Activated naive CD4-positive, alpha-beta T cell treated with anti-CD3 and anti-CD28 coated beads, Interleukin-2, amount 50 U/mL, for 72 hours (primary cell): ENCODE measurements around the gene FAM124A. TPM values are rescaled to one million over a fixed set of nuclear protein-coding genes. Genes with fewer than 3 reads are reported as not detected.

Experiments used
- ATAC-seq, 2 donors: fragments of 150-1000 bp; cut with Tn5 transposase; 2 replicates each; pipeline ENCODE4 v1.10.0; 2021; ENCODE audit warnings: mild to moderate bottlenecking in 2 of 2, moderate library complexity in 2 of 2
- DNase-seq, 2 donors: peaks; one replicate each; pipeline ENCODE4 v3.0.0; 2021 to 2022; ENCODE audit warnings: low spot score in 2 of 2
- H3K27ac Mint-ChIP-seq, 2 donors: one replicate each; pipeline ENCODE4 v1.8.0; 2022; ENCODE audit warnings: mild to moderate bottlenecking in 2 of 2, mixed read lengths in 2 of 2
- H3K36me3 Mint-ChIP-seq, 2 donors: one replicate each; pipeline ENCODE4 v1.8.0; 2022; ENCODE audit warnings: mixed read lengths in 2 of 2
- H3K9me3 Mint-ChIP-seq, 2 donors: one replicate each; pipeline ENCODE4 v1.8.0; 2022; ENCODE audit warnings: mixed read lengths in 2 of 2
- total RNA-seq, 2 donors: library from RNA; stranded (reverse); gene quantifications; one replicate each; pipeline ENCODE4 v1.2.3, GENCODE V29; 2022

Gene FAM124A
- total RNA-seq, 2 donors from 2014 or later = 0.09 to 0.35 TPM

DNA sequence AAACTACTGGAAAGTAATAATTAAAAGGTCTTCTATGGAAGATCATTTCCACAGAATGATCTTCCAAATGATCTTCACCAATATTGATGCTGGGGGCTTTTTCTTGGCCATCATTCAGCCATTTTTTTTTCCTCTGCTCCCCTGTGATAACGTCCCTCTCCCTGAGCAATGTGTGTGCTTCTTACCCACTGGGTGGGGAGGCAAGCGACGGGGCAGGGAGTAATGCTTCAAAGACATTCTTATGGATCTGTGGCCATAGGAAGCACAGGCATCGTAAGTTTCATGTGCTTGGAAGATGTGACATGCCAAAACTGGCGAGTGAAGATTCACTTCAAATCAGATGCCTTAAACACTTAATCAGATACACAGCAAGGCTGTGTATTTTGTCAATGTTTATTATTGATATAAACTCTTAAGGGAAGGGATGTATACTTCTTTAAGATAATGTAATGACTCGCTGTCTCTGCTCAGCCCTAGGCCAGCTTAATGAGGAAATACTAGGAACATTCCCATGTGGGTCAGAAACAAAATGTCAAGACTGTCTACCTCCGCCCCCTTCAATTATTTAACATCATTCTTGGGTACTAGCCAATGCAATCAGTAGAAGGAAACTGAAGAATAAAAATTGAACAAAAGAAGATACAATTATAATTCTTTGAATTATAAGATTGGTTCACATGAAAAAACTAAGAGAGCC is 83.2 kb downstream of the FAM124A start:
- DNase-seq (no peak), ATAC-seq (no peak)
- Mint-ChIP-seq H3K27ac (no peak overlapping the region), H3K9me3 (no peaks in the 10 kb centered on the region), H3K36me3 (no peaks in the 10 kb centered on the region)

- no peaks in the 10 kb centered on the region for H3K36me3 Mint-ChIP-seq
- no peak overlapping the region for H3K27ac Mint-ChIP-seq
- H3K9me3 Mint-ChIP-seq = no peaks in the 10 kb centered on the region
- no peak for ATAC-seq
- DNase-seq = no peak
Observed at GRCh38 chr13:51308781-51309180, 86.6 kb downstream of the FAM124A start.

GRCh38 chr13:51311231-51311630 is 89.0 kb downstream of the FAM124A start:
- H3K27ac Mint-ChIP-seq = no peak overlapping the region
- DNase-seq (no peak), ATAC-seq (no peak)
- no peaks in the 10 kb centered on the region for H3K36me3 Mint-ChIP-seq
- no peaks in the 10 kb centered on the region for H3K9me3 Mint-ChIP-seq

DNA sequence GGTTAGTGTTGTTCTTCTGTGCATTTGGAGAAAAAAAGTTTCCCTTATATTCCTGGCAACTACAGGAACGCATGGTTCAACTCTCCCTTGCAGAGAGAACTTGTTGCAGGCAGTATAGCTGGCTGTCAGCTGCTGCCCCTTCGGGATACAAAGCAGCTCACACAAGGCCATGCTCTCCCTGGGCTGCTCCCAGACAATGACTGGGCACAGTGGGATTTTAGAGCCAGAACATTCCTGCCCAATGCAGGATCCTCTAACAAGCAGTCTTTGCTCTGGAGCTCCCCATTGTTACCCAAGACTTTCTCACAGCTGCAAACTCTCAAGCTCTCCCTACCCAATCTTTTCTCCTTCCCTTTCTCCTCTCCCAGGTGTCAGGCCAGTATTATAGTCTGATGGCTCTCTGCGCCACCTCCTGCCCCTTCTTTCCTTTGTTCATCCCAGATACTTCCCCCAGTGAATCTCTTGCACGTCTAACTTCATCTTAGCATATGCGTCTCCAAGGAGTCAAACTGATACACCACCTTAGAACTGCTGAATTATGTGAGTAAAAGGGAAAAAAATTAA is 89.8 kb downstream of the FAM124A start:
- no peak overlapping the region for H3K27ac Mint-ChIP-seq
- no peaks in the 10 kb centered on the region for H3K36me3 Mint-ChIP-seq
- ATAC-seq (no peak), DNase-seq (no peak)
- H3K9me3 Mint-ChIP-seq = no peaks in the 10 kb centered on the region

- no peak overlapping the region for H3K27ac Mint-ChIP-seq
- DNase-seq (no peak), ATAC-seq (no peak)
- no peaks in the 10 kb centered on the region for H3K36me3 Mint-ChIP-seq
- no peaks in the 10 kb centered on the region for H3K9me3 Mint-ChIP-seq
Observed at GRCh38 chr13:51313619-51314018, 91.4 kb downstream of the FAM124A start.

DNA sequence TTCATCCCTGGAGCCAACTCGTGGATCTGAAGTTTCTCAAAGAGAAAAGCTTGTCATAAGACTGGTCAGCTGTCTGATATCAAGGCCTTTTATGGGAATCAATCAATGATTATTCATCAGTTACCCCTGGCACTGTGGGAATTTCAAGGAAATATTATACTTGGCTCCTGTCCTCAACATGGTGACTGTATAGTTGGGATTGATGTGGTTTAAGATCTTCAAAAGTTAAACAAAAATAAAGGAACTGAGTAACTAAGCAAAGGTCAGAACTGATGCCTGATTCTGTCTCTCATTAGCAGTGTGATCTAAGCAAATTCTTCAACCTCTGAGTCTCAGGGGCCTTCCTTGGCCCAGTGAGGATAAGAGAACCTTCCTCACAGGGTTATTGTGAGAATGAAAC is 95.1 kb downstream of the FAM124A start:
- ATAC-seq = no peak
- no peak for DNase-seq
- Mint-ChIP-seq H3K36me3 (no peaks in the 10 kb centered on the region), H3K9me3 (no peaks in the 10 kb centered on the region), H3K27ac (no peak overlapping the region)

- DNase-seq (no peak), ATAC-seq (no peak)
- H3K9me3 Mint-ChIP-seq = no peaks in the 10 kb centered on the region
- no peak overlapping the region for H3K27ac Mint-ChIP-seq
- H3K36me3 Mint-ChIP-seq = no peaks in the 10 kb centered on the region
Observed at GRCh38 chr13:51318015-51318414, 95.8 kb downstream of the FAM124A start.

GRCh38 chr13:51318876-51319275 is 96.7 kb downstream of the FAM124A start:
- H3K9me3 Mint-ChIP-seq = no peaks in the 10 kb centered on the region
- ATAC-seq (no peak), DNase-seq (no peak)
- H3K27ac Mint-ChIP-seq = no peak overlapping the region
- no peaks in the 10 kb centered on the region for H3K36me3 Mint-ChIP-seq

- H3K9me3 Mint-ChIP-seq = no peaks in the 10 kb centered on the region
- H3K27ac Mint-ChIP-seq = no peak overlapping the region
- no peaks in the 10 kb centered on the region for H3K36me3 Mint-ChIP-seq
- ATAC-seq = no peak
- DNase-seq = no peak
Observed at GRCh38 chr13:51321836-51322235, 99.6 kb downstream of the FAM124A start.

DNA sequence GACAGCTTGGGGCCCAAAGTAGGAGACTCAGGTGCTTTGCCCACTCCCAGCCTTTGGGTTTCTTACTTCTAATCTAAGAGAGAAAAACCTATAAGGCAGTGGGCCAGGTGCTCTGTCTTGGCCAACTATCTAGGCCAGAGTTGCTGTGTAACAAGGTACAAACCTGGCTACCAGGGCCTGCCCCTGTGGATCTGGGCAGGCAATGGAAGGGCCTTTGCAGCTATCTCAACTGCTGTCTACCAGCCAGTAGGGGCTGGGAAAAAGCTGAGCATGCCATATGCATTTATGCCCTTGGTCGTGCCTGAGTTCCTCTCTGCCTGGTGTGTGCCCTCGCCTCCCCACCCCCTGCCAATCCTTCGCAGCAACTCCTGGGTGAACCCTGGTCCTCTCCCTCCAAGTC is 100.6 kb downstream of the FAM124A start:
- Mint-ChIP-seq H3K27ac (no peak overlapping the region), H3K9me3 (no peaks in the 10 kb centered on the region), H3K36me3 (no peaks in the 10 kb centered on the region)
- ATAC-seq = no peak
- no peak for DNase-seq

GRCh38 chr13:51323824-51324511 is 101.8 kb downstream of the FAM124A start:
- Mint-ChIP-seq H3K27ac (peak overlapping the region in 1 of 2 donors; percentile 18), H3K9me3 (no peaks in the 10 kb centered on the region), H3K36me3 (no peaks in the 10 kb centered on the region)
- no peak for ATAC-seq
- no peak for DNase-seq

DNA sequence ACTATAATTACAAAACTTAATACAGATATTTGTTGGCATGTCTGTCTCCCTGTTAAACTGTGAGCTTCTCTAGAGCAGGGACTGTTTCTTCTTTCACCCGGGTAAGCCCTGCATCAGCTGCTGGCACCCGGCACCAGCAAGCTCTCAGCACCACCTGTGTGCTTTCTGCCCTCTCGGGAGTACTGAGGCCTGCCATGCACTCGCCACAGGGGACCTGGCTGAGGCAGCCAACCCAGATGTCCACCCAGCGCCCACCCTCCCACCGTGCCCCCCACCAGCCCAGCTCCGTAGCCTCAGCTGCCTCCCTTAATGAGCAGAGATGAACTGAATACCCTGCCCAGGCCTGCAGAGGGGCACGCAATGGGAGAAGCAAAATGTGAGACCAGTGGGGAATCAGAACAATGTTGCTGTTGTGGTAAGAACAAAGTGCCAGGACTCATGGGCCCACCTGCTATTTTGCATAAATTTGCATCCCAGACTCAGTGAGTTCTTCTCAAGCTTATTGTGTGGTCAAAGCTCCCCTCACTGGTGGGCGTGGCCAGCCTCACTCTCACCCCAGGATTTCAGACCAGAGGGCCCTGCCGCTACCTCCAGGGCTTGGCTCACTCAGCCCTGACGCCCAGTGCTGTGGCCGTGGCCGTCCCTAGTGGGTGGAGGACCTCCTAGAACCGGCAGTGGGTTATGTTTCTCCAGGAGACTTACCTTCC is 102.7 kb downstream of the FAM124A start:
- Mint-ChIP-seq H3K36me3 (no peaks in the 10 kb centered on the region), H3K27ac (no peak overlapping the region), H3K9me3 (no peaks in the 10 kb centered on the region)
- no peak for ATAC-seq
- no peak for DNase-seq

GRCh38 chr13:51325837-51326236 is 103.6 kb downstream of the FAM124A start:
- DNase-seq = no peak
- H3K36me3 Mint-ChIP-seq = no peaks in the 10 kb centered on the region
- ATAC-seq = no peak
- no peaks in the 10 kb centered on the region for H3K9me3 Mint-ChIP-seq
- peak overlapping the region in 1 of 2 donors; percentile 31 for H3K27ac Mint-ChIP-seq

DNA sequence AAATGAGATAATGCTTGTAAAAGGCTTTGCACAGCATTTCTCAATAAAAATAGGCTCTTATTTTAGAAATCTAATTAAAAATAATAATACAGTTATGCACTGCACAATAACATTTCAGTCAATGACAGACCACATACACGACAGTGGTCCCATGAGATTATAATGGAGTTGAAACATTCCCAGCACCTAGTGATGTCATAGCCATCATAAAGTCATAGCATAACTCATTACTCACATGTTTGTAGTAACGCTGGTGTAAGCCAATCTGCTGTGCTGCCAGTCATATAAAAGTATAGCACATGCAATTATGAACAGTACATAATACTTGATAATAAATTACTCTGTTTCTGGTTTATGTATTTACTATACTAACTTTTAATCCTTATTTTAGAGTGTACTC is 104.6 kb downstream of the FAM124A start:
- H3K27ac Mint-ChIP-seq = no peak overlapping the region
- ATAC-seq (no peak), DNase-seq (no peak)
- H3K36me3 Mint-ChIP-seq = no peaks in the 10 kb centered on the region
- no peaks in the 10 kb centered on the region for H3K9me3 Mint-ChIP-seq

- DNase-seq (no peak), ATAC-seq (no peak)
- Mint-ChIP-seq H3K9me3 (no peaks in the 10 kb centered on the region), H3K27ac (no peak overlapping the region), H3K36me3 (no peaks in the 10 kb centered on the region)
Observed at GRCh38 chr13:51327961-51328360, 105.8 kb downstream of the FAM124A start.

DNA sequence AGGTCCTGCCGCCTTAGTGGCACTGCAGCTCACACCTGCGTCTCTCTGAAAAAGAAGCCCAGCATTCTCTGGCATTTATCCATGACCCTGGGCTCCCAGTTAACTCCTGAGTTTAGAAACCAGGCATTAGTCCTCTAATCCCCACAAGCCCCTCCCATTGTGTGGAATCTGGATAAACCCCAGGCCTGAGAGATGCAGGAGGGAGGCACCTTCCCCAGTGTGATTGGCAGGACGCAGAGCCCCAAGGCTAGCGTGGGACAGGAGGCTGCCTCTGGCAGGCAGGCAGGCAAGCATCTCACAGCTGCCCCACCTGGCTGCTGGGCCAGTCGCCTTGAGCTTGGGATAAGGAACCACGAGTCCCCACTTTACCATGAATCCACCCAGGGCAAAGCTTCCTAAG is 106.3 kb downstream of the FAM124A start:
- no peak for DNase-seq
- ATAC-seq = no peak
- H3K9me3 Mint-ChIP-seq = no peaks in the 10 kb centered on the region
- no peak overlapping the region for H3K27ac Mint-ChIP-seq
- no peaks in the 10 kb centered on the region for H3K36me3 Mint-ChIP-seq

- no peaks in the 10 kb centered on the region for H3K36me3 Mint-ChIP-seq
- H3K9me3 Mint-ChIP-seq = no peaks in the 10 kb centered on the region
- ATAC-seq (no peak), DNase-seq (no peak)
- no peak overlapping the region for H3K27ac Mint-ChIP-seq
Observed at GRCh38 chr13:51329606-51330005, 107.4 kb downstream of the FAM124A start.
